ENCODE results near the gene SORL1. TPM values are rescaled to one million over a fixed set of nuclear protein-coding genes. Genes with fewer than 3 reads are reported as not detected.

SORL1 gene
- total and polyA plus RNA-seq, 2 of the 13 experiments (the other 11 are each of a cell fraction or from before 2014, with no cell fraction given) = 21.3 to 148 TPM

DNA sequence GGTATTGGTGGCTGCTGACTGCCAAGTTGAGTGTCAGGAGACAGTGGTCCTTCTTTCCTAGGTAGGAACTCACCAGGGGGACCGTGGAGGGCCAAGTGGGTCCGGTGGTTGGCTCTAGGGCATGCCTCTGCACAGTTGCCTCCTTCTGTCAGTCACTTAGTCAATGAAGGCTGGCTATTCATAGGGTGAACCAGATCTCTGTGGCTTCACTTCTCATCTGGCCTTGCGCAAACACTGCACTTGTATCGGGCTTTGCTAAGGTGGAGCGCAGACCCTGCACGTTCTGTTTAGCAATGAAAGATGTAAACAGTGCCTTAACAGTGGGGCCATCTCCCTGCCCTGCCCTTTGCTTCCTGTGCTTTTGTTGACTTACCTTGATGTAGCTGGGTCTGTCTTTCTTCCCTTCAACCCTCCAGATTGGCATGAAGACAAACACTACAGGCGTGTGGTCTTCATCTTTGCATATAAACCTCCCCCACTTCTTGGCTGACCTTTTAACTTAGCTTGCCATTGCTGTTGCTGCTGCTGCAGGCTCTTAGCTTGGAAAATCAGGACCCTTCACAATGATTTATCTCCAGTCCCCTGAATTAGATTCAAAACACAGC, 7.4 kb downstream of the SORL1 start (continued):
- TF ChIP-seq PHF20 (CRISPR knock-in tag; IDR thresholded peaks at IDR 0.05) = no peak
- peak; percentile 96 for TF ChIP-seq HOXA3 (CRISPR knock-in tag; IDR thresholded peaks at IDR 0.05)
- TF ChIP-seq FOXK2 (IDR thresholded peaks at IDR 0.05) = peak; percentile 92
- TF ChIP-seq SKI (IDR thresholded peaks at IDR 0.05; ENCODE audit: partially characterized antibody) = peak; percentile 90
- TF ChIP-seq, protein P1, sequence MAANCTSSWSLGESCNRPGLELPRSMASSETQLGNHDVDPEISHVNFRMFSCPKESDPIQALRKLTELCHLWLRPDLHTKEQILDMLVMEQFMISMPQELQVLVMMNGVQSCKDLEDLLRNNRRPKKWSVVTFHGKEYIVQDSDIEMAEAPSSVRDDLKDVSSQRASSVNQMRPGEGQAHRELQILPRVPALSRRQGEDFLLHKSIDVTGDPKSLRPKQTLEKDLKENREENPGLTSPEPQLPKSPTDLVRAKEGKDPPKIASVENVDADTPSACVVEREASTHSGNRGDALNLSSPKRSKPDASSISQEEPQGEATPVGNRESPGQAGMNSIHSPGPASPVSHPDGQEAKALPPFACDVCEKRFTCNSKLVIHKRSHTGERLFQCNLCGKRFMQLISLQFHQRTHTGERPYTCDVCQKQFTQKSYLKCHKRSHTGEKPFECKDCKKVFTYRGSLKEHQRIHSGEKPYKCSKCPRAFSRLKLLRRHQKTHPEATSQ (CRISPR knock-in tag; IDR thresholded peaks at IDR 0.05; ENCODE audit: borderline replicate concordance) = peak; percentile 99; the same call in 1 of the 2 replicates
- TF ChIP-seq RELA (CRISPR knock-in tag; IDR thresholded peaks at IDR 0.05) = peak; percentile 68; the same call in 1 of the 2 replicates
- TF ChIP-seq RBM22 (optimal IDR thresholded peaks at IDR 0.05; ENCODE audit: low read length) = peak; percentile 27
- TF ChIP-seq CEBPG (CRISPR knock-in tag; IDR thresholded peaks at IDR 0.05) = peak; percentile 98
- TF ChIP-seq MIER3 (CRISPR knock-in tag; IDR thresholded peaks at IDR 0.05; ENCODE audit: borderline replicate concordance) = peak; percentile 99
- TF ChIP-seq FOSL2 (CRISPR knock-in tag; IDR thresholded peaks at IDR 0.05) = peak; percentile 93
- peak; percentile 37; the same call in 1 of the 2 replicates for TF ChIP-seq TCF7L2 (IDR thresholded peaks at IDR 0.05; ENCODE audit: low read depth, low read length)
- TF ChIP-seq ARHGAP35 (CRISPR knock-in tag; IDR thresholded peaks at IDR 0.05; ENCODE audit: borderline replicate concordance) = 0 out of 2 replicates have a peak, but pooled peaks have one; percentile 66
- no peak for TF ChIP-seq PCBP1 (IDR thresholded peaks at IDR 0.05; ENCODE audit: borderline replicate concordance, low read depth, low read length)
- TF ChIP-seq MNT (IDR thresholded peaks at IDR 0.05) = peak; percentile 75
- TF ChIP-seq POLR2AphosphoS2 (IDR thresholded peaks at IDR 0.05; ENCODE audit: low read depth, low read length) = no peak
- peak; percentile 95 for TF ChIP-seq AKAP8 (CRISPR knock-in tag; IDR thresholded peaks at IDR 0.05)
- peak; percentile 82; the same call in 1 of the 2 replicates for TF ChIP-seq YEATS2 (CRISPR knock-in tag; IDR thresholded peaks at IDR 0.05; ENCODE audit: borderline replicate concordance)
- TF ChIP-seq, protein P2, sequence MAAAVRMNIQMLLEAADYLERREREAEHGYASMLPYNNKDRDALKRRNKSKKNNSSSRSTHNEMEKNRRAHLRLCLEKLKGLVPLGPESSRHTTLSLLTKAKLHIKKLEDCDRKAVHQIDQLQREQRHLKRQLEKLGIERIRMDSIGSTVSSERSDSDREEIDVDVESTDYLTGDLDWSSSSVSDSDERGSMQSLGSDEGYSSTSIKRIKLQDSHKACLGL (CRISPR knock-in tag; IDR thresholded peaks at IDR 0.05) = no peak
- no peak for TF ChIP-seq HOXA9 (CRISPR knock-in tag; IDR thresholded peaks at IDR 0.05; ENCODE audit: borderline replicate concordance)
- TF ChIP-seq ZNF883 (CRISPR knock-in tag; IDR thresholded peaks at IDR 0.05; ENCODE audit: not compliant biosample characterization) = no peak
- peak; percentile 85 for TF ChIP-seq ZNF652 (CRISPR knock-in tag; IDR thresholded peaks at IDR 0.05; ENCODE audit: borderline replicate concordance, low read depth)
- TF ChIP-seq HES4 (CRISPR knock-in tag; IDR thresholded peaks at IDR 0.05; ENCODE audit: borderline replicate concordance) = no peak
- peak; percentile 93 for TF ChIP-seq ZNF574 (CRISPR knock-in tag; IDR thresholded peaks at IDR 0.05)
- peak; percentile 98 for TF ChIP-seq ZNF331 (CRISPR knock-in tag; IDR thresholded peaks at IDR 0.05)
- no peak for TF ChIP-seq RFX5 (IDR thresholded peaks at IDR 0.05; ENCODE audit: low read depth, low read length)
- no peak for TF ChIP-seq ZNF607 (CRISPR knock-in tag; IDR thresholded peaks at IDR 0.05; ENCODE audit: borderline replicate concordance)

All from HepG2 (cell line).